ENCODE measurements around the gene FAM118A. TPM values are rescaled to one million over a fixed set of nuclear protein-coding genes. Genes with fewer than 3 reads are reported as not detected.

The FAM118A gene
- total RNA-seq, 1 donor from 2014 or later: 49.6 TPM

- intact Hi-C loops (cut with DNase I): loop anchor here (2.0 to 5.0 kb wide), 2 partner anchors 42 to 282 kb away; no protein-coding TSS in a partner anchor
- Histone ChIP-seq H3K36me3 (no peaks in the 10 kb centered on the region), H3K4me1 (peaks cover 24% of the 10 kb centered on the region), H3K4me3 (no peak overlapping the region), H3K27ac (no peak overlapping the region), H3K27me3 (no peaks in the 10 kb centered on the region), H3K9me3 (no peaks in the 10 kb centered on the region)
- no peak for DNase-seq (ENCODE audit: extremely low spot score in 2 of 2)
- TF ChIP-seq POLR2A (IDR thresholded peaks at IDR 0.05) (no peak), CTCF (IDR thresholded peaks at IDR 0.05) (no peak), POLR2AphosphoS5 (IDR thresholded peaks at IDR 0.05; ENCODE audit: insufficient read depth in 1 of 2, low read depth in 1 of 2) (no peak)
Observed at GRCh38 chr22:45270095-45271020, 39.4 kb upstream of the FAM118A start.

GRCh38 chr22:45271667-45272201 lies 38.0 kb upstream of the FAM118A start:
- H3K36me3 ChIP-seq: no peaks in the 10 kb centered on the region
- intact Hi-C loops (cut with DNase I): loop anchor here (2.0 to 5.0 kb wide), 2 partner anchors 41 to 281 kb away; no protein-coding TSS in a partner anchor
- no peaks in the 10 kb centered on the region for H3K9me3 ChIP-seq
- peak overlapping the region; percentile 49 for H3K27ac ChIP-seq
- TF ChIP-seq POLR2AphosphoS5 (IDR thresholded peaks at IDR 0.05; ENCODE audit: insufficient read depth in 1 of 2, low read depth in 1 of 2) (peak in 1 of 2 donors; percentile 16), CTCF (IDR thresholded peaks at IDR 0.05) (no peak)
- no peak overlapping the region for H3K4me3 ChIP-seq
- DNase-seq (ENCODE audit: extremely low spot score in 2 of 2): no peak
- no peaks in the 10 kb centered on the region for H3K27me3 ChIP-seq
- H3K4me1 ChIP-seq: peaks cover 24% of the 10 kb centered on the region

- no peak for TF ChIP-seq CTCF (IDR thresholded peaks at IDR 0.05)
- TF ChIP-seq POLR2AphosphoS5 (IDR thresholded peaks at IDR 0.05; ENCODE audit: insufficient read depth in 1 of 2, low read depth in 1 of 2): no peak
- TF ChIP-seq POLR2A (IDR thresholded peaks at IDR 0.05): no peak
- Histone ChIP-seq H3K36me3 (no peaks in the 10 kb centered on the region), H3K4me3 (no peak overlapping the region), H3K9me3 (no peaks in the 10 kb centered on the region), H3K27me3 (no peaks in the 10 kb centered on the region), H3K27ac (peak overlapping the region; percentile 49), H3K4me1 (peaks cover 24% of the 10 kb centered on the region)
- no peak for DNase-seq (ENCODE audit: extremely low spot score in 2 of 2)
- intact Hi-C loops (cut with DNase I): loop anchor here (5.0 kb wide), 1 partner anchor 280 kb away; no protein-coding TSS in a partner anchor
Observed at GRCh38 chr22:45272498-45272897, 37.2 kb upstream of the FAM118A start.

GRCh38 chr22:45273452-45274075 lies 36.2 kb upstream of the FAM118A start:
- Histone ChIP-seq H3K4me1 (peaks cover 18% of the 10 kb centered on the region), H3K9me3 (no peaks in the 10 kb centered on the region), H3K27me3 (no peaks in the 10 kb centered on the region), H3K36me3 (no peaks in the 10 kb centered on the region), H3K4me3 (no peak overlapping the region), H3K27ac (no peak overlapping the region)
- no peak for DNase-seq (ENCODE audit: extremely low spot score in 2 of 2)
- TF ChIP-seq POLR2AphosphoS5 (IDR thresholded peaks at IDR 0.05; ENCODE audit: insufficient read depth in 1 of 2, low read depth in 1 of 2) (no peak), CTCF (IDR thresholded peaks at IDR 0.05) (no peak), POLR2A (IDR thresholded peaks at IDR 0.05) (no peak)
- intact Hi-C loops (cut with DNase I): loop anchor here (5.0 kb wide), 1 partner anchor 279 kb away; no protein-coding TSS in a partner anchor
